Stimulated activated CD4-positive, alpha-beta T cell treated with anti-CD3 and anti-CD28 coated beads, Interleukin-15, amount 100 ng/mL, for 48 hours (primary cell): Measurements from ENCODE around the gene ZNF81.
"Not testable (repeated sequence)": the region's sequence is repeated elsewhere in the genome, so short reads cannot be mapped to it uniquely, and the experiment has no call there.

ENCODE experiments used
- DNase-seq, 2 donors: peaks; one replicate each; pipeline ENCODE4 v3.0.0-alpha.2; 2020; ENCODE audit warnings: low read depth in 2 of 2

Gene ZNF81

DNA sequence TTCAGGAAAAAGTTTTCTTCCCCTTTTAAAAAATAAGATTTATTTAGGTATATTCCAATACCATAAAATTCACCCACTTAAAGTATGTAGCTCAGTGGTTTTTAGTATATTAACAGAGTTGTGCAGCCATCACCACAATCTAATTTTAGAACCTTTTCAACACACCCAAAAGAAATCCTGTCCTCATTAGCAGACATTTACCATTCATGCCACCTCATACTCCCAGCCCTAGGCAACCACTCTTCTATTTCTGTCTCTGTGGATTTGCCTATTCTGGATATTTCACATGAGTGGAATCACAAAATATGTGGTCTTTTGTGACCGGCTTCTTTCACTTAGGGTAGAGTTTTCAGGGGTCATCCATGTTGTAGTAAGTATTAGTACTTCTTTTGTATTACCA lies 7.4 kb downstream of the ZNF81 start:
- DNase-seq = no peak

DNA sequence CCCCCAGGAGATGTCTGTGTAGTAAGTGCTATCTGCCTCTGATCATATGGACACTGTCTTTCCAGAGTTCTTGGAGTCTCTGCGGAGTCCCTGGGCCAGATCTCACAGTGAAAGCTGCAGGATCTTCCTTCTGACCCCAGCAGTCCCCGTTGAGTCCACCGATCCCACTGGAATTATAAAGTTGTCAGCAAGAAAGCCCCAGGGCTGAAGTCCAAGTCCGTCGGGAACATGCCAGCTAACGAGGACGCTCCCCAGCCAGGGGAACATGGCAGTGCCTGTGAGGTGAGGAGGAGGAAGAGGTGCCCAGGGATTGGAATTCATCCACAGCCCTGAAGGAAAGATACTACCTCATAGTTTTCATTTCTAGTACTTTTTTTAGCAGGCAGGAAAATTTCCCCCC lies 9.3 kb downstream of the ZNF81 start:
- DNase-seq = no peak

DNA sequence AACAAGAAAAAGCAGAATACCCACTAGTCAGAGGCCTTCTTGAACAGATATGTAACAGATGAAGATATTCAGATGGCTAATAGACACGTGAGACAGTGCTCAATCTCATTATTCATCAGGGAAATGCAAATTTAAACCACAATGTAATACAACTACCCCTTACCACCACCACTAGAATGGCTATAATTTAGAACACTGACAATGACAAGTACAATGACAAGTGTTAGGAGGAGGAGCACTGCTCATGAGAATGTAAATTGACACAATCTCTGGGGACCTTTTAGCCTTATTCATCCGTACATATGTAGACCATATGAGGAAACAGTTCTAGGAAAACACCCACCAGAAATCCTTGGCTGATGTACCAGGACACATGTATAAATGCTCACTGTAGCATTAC lies 13.1 kb downstream of the ZNF81 start:
- no peak for DNase-seq

DNA sequence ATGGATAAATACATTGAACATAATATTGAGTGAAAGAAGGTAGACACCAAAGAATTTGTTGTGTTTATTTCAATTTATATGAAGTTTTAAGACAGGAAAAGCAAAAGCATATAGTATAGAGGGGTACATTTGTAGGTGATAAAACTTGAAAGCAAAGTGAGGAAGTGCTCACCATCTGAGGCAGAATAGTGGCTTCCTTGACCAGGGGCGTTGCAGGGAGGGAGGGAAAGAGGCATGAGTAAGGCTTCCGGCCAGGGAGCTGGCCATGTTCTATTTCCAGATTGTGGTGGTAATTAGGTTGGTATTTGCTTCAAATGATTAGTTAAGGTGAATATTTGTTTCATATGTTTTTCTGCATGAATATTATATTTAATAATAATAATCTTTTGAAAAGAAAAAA lies 13.7 kb downstream of the ZNF81 start:
- DNase-seq = not testable (repeated sequence)

DNA sequence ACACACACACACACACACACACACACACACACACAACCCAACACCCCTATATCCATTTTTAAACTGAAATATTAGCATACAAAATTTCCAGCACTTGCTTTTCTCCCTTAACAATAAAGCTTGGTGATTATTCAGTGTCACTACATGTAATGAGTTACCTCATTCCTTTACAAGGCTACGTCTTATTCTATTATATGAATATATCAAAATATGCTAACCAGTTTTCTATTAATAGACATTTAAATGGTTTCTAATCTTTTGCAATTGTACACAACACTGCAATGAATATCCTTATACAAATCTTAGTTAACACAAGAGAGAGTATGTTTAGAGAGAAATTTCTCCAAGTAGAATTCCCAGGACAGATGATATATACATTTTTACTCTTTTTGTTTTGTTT lies 14.2 kb downstream of the ZNF81 start:
- DNase-seq = no peak

DNA sequence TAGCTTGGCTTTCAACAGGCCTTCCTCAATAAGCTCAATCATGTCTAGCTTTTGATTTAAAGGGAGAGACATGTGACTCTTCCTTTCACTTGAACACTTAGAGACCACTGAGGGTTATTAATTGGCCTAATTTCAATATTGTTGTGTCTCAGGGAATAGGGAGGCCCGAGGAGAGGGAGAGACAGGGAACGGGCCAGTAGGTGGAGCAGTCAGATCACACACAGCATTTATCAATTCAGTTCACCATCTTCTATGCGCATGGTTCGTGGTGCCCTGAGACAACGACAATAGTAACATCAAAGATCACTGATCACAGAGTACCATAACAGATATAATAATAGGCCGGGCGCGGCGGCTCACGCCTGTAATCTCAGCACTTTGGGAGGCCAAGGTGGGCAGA lies 17.8 kb downstream of the ZNF81 start:
- no peak for DNase-seq

DNA sequence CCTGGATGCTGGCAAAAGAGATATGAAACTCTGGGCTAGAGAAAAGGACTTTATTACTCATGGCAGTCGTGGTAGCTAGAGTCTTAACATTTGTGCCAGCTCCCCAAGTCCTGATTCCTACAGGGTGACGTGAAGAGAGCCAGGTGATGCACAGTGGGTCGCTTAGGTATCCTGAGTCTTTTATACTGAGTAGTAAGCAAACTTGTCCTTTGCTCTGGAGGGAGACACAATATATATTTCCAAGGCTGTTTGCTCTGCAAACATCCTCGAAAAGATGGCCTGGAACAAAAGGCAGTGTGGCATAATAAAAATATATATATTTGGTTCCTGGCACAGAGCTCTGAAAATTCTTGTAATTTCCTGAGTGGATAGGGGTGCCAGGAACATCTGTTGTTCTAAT lies 23.0 kb downstream of the ZNF81 start:
- no peak for DNase-seq

DNA sequence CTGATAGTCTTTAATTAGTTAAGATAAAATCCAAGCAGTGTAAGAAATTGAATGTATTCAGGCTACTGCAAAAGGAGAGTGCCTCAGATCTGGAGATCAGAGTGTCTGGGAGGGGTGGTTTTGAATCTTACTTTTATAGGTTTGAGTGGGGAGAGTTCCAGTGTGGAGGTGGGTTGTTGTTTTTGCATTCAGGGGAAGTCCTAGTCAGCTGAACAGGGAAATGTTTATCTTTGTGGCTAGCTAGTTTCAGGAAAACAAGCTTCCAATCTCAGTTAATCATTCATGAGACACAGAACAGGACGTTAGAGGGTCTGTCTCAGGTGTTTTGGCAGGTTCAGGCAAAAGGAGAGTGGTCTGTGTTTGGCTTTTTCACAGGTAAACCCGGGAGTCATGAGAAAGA lies 26.0 kb downstream of the ZNF81 start:
- DNase-seq = no peak

DNA sequence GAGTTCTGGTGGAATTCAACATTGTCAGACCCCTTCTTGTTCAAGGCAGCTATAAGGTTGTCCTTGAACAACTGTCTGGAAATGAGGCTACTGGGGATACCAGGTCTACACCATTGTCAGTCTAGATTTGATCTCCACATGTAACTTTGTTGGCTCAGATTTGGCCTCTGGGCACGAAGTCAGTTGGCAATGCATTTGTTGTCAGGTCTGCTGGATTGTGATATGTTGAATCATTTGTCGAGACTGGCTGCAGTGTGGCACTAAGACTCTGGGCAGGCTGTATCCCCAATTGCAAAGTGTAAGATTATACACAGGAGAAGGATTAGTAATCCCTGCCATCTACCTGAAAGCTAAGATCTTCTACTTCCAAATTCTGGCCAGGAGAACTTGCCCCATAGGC lies 26.5 kb downstream of the ZNF81 start:
- DNase-seq = no peak

DNA sequence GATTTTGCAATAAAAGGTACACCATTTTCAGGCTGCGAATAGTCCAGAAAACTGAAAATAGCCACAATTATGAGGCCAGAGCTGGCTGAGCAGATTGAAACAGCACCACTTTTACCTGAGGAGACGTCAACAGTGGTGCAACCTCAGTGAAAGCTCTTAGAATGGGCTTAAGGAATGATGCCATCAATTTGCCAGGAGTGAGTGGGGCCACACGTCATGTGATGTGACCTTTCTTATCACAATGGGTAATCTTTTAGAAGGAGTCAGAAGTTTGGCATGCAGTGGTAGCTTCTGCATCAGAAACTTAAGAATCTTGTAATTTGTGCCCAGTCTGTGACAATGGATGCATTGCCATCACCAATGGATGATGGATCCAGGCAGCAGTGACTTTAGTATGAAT lies 27.6 kb downstream of the ZNF81 start:
- DNase-seq = no peak

DNA sequence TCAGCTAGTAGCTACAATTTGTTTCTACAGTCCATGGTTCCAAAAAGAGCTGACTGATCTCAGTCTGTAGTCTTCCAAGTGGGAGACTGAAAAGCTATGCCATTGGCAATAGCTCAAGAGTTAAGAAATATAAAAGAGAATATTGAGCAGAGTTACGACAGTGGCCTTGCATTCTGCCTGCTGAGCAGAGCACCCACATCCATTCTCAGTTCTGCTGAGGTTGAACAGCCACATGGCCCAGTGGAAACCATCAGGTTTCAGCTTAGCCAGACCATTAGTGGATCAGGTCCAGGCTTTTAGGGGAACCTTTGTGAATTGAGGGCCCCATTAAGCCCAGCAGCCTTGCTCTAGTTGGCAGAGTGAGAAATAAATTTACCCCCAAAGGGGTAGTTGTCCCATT lies 28.1 kb downstream of the ZNF81 start:
- no peak for DNase-seq

DNA sequence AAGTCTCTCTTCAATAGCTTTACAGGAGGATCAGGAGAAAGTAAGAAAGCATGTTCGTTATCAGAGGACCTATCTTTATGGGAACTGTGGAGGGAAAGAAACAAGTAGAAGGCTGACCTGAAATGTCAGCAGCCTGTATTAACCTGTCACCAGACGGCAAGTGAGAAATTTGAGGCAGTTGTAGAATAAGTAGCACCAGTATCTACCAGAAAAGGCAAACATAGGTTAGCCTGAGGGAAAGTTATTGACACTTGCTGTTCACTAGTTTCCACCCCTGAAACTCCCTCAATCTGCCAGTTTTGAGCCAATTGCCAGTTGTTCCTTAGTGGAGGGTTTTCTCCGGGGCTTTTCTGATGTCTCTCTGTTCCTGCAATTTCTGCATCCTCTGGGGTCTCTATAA lies 36.4 kb downstream of the ZNF81 start:
- no peak for DNase-seq

DNA sequence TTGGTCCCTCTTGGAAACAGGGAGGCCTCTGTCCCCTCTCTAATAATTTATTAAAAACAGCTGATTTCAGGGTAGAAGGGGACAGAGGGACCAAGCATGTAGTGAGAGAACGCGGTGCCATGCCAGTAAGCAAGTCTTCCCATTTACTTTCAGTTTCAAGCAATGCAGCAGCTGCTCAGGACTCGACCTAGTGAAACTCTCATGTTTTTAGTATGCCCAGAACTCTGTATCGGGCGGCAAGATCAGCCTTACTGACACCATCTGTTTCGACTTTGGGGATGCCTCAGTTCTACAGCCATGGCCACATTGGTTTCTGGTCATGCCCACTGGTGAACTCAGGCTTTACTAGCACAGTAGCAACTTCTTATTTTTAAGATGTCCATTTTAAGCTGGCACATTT lies 40.6 kb downstream of the ZNF81 start:
- DNase-seq = no peak

DNA sequence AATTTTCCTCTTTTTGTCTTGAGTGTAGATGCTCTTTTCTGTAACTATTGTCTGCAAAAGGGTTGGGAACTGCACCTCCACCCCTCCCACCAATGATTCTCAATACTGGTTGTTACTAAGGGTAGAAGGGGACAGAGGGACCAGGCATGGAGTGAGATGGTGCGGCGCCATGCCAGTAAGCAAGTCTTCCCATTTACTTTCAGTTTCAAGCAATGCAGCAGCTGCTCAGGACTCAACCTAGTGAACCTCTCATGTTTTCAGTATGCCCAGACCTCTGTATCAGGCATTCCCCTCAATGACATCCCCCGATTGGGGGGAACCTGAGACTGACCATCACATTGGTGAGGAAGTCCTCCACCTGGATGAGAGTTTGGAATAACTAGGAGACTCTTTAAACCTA lies 41.5 kb downstream of the ZNF81 start:
- no peak for DNase-seq

DNA sequence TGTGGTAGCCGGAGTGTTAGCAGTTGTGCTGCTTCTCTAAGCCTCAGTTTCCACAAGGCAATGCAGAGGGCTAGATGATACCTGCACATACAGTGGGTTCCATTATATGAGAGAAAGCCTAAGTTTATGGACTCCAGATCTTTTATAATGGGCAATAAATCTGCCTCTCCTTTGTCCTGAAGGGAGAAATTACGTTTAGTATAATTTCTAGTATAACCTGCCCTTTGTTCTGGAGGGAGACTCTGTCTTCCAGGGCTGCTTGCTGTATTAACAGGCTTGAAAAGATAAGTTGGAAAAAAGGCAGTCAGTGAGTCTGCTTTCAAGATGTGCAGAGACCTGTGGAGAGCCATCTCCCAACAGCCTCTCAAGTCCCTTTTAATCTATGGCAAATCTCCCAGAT lies 42.8 kb downstream of the ZNF81 start:
- DNase-seq = no peak

DNA sequence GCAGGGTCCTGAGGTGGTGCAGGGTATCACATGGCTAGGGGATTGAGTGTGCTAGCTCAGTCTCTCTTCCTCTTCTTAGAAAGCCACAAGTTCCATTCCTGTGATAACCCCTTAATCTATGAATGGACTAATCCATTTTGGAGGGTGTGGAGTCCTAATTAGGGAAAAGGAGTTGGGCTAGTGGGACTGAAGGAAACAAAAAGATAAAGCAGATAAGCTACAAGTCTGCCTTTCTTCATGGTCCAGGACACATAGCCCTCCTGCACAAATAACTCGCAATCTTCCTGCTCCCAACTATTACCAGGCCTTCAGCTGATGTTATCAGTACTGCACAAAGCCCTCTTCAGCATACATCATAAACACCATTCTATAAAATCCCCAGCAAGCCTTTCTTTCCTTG lies 44.2 kb downstream of the ZNF81 start:
- DNase-seq = no peak

DNA sequence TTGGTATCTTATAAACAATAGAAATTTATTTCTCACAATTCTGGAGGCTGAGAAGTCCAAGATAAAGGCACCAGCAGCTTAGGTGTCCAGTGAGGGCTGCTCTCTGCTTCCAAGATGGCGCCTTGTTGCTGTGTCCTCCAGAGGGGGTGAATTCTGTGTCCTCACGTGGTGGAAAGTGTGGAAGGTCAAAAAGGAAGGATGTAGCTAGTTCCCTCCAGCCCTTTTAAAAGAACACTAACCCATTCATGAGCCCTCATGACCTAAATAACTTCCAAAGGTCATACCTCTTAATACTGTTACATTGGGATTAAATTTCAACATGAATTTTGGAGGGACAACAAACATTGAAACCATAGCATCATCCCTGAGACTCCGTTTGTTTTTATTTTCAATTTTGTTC lies 48.8 kb downstream of the ZNF81 start:
- no peak for DNase-seq

DNA sequence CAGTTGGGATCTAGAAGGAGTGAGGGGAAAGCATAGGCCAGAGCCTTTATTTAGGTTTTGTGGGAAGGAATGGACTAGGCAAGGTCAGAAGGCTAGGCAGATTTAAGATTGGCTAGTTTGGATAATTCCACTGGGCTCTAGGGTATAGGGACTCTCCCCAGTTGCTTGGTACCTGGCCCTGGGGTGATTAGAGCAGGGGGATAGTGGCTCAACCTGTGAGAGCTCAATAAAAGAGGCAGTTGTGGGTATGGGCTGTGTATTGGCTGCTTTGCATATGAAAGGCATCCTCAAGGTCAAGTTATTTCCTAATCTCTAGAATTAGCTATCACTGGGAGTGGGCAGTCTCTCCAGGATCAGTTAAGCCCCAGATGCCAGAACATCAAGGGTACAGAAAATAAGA lies 61.3 kb downstream of the ZNF81 start:
- DNase-seq = no peak

DNA sequence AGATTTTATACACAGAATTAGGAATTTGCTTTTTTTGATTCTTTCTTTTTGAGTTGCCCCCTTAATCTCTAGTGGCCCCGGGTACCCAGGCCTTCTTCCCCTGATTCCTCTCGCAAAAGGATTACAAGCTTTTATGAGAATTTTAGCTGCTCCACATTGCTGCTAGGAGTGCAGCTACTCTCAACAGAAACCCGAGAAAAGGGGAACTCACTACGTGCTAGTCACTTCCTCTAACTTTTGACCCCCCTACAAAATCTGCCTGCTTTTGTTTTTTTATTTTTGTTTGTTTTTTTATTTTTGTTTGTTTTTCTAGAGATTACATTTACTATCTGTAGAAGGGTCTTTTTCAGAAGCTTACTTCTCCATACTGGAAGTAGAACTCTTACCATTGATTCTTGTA lies 64.1 kb downstream of the ZNF81 start:
- DNase-seq = no peak

DNA sequence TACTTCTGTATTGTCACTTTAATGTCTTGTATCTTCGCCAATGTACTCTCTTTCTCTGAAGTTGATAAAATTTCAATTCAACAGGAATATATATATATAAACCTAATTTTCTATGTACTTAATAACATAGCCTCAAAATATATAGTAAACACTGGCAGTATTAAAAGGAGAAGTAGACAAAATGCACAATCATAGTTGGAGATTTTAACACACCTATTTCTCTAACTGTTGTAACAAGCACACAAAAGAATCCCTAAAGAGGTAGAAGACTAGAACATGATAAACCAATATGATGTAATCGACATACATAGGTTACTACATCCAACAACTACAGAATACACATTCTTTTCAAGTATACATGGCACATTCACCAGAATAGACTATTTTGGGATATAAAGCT lies 65.5 kb downstream of the ZNF81 start:
- no peak for DNase-seq

DNA sequence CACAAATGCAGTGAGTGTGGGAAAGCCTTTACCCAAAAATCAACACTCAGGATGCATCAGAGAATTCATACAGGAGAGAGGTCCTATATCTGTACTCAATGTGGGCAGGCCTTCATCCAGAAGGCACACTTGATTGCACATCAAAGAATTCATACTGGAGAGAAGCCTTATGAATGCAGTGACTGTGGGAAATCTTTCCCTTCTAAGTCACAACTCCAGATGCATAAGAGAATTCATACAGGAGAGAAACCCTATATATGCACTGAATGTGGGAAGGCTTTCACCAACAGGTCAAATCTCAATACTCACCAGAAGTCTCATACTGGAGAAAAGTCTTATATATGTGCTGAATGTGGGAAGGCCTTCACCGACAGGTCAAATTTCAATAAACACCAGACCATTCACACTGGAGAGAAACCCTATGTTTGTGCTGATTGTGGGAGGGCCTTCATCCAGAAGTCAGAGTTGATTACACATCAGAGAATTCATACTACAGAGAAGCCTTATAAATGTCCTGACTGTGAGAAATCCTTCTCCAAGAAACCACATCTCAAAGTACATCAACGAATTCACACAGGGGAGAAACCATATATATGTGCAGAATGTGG lies 79.3 kb downstream of the ZNF81 start:
- no peak for DNase-seq

DNA sequence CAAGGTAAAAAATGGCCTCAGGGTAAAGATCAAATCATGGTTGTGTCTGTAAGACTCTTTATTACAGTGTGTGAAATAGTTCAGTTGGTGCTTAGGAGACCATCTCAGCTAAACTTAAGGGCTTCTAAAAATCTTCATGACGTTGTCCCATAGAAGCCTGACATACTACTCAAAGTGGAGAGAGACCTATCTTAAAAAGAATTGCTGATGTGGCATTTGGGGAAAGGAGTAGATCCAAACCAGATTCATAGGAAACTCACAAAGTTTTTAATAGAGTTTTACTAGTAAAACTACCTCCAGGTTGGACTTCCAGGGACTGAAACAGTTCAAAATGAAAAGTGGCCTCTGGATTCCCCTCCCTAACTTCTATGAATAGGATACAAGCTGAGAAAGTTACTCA lies 81.6 kb downstream of the ZNF81 start:
- no peak for DNase-seq

DNA sequence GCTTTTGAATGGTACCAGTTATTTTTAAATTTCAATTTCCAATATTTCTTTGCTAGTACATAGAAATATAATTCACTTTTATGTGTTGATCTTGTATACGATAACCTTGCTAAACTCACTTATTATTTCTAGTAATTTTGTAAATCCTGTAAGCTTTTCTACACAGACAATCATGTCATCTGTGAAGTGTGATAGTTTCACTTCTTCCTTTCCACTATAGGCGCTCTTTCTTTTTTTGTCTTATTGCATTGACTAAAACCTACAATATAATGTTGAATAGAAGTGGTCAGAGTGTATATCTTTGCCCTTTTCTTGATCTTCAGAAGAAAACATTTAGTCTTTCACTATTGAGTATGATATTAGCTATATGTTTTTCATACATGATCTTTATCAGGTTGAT lies 90.5 kb downstream of the ZNF81 start:
- DNase-seq = no peak

DNA sequence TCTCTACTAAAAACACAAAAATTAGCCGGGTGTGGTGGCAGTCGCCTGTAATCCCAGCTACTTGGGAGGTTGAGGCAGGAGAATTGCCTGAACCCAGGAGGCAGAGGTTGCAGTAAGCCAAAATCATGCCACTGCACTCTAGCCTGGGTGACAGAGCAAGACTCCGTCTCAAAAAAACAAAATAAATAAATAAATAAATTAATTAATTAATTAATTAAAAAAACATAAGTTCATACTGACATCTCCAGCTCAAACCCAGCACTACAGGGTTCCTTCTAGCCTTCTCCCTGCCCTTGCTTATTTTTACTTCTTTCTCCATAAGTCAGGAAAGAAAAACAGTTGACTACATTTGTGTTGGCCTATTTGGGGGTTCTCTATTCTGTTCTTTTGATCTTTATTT lies 95.3 kb downstream of the ZNF81 start:
- DNase-seq = not testable (repeated sequence)

DNA sequence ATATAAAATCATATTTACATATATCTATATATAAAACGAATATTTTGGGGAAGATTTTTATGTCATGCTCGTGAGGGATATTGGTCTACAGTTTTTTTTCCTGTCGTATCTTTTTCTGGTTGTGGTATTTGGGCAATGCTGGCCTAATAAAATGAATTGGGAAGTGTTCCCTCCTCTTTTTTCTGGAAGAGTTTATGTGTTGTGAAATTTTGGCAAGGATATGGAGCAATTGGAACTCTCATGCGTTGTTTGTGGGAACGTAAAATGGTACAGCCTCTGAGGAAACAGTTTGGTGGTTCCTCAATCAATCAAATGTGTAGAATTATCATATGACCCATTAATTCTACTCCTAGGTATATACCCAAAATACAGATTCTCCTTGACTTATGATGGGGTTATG lies 97.2 kb downstream of the ZNF81 start:
- DNase-seq = no peak
